Endothelial cell of hepatic sinusoid (primary cell): Measurements from ENCODE around the gene GALNT10.

ENCODE experiments used
- in situ Hi-C: cut with HindIII; loops from 2 replicates; pipeline ENCODE4 v1.10.0; 2017; ENCODE audit warnings: low sequenced_read_pairs

The GALNT10 gene

DNA sequence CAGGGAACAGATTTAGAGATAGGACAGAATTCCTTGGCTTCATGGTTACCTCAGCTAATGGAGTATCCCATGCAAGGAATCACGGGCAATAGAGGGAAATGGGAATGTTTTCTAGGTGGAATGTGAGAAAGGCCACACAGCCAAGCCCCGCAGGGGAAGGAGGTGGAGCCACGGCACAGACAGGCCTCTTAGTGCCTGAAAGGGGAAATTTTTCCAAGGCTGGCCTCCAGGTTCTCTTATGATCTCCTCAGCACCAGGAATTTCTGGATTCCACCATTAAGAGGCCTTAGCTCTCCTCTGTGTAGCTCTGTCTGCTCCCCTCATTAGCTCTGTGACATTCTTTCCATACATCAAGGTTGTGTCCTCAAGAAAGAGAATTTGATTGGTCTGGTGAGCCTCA, 124.7 kb downstream of the GALNT10 start:
- in situ Hi-C loops = no loop called here

DNA sequence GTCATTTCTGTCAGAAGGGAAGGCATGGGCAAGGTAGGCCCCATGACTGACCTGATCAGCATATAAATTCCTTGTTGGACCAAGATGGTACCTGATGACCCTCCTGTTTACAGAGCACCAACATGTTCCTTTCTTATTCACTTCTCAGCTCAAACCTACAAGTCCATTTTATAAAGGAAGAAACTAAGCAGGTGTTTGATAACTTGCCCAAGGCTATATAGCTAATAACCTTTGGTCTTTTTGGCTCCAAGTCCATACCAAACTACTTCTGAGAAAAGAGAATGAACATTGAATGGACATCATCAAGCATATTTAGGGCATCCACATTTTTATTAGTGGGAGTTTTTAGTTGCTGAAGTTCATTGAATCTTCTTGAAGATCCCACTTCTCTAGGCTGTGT, 125.2 kb downstream of the GALNT10 start:
- in situ Hi-C loops = no loop called here

DNA sequence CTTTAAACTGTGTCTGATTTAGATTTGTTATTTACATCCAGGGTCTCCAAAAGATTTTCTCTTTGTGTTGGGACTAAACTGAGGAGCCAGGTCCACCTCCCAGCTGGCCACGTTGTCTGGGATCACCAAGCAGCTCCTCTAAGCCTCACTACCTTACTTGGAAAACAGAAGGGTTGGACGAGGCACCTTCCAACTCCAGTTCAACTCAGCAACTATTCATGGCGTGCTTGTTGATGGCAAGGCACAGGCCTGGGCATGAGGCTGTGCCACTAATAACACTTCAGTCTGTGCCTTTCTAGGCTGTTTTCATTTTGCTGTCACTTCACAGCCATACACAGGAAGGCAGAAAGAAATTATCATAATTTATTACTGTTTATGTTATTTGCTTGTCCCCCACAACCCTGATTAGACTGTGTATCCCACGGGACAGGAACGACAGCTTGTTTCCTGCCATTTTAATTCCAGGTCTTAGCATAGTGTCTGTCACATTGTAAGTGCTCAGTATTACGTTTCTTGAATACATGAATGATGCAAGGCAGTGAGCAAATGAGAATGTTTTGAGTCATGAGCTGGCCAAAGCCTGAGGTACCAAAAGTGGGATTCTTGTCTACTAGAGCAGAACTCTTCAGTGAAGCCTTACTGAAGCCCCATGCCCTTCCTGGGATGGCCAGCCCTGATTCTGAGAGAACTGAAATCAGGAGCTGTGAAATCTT, 125.8 kb downstream of the GALNT10 start:
- in situ Hi-C loops = no loop called here

DNA sequence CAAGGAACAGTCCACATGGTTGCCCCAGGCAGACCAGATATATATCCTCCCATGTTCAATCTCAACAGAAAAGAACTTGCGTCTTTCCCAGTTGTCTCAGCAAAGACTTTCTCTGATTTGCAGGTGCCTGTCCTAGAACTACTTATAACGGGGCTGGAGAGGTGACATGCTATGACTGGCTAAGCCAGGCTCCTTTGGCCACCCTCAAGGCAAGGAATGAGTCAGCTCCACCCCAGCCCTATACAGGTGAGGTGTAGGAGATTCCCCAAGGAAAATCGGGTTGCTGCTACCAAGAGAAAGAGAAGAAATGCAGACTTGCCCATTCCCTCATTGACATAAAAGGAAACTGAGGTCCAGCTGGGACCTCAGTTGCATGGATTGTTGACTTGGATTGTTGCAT, 127.4 kb downstream of the GALNT10 start:
- in situ Hi-C loops = no loop called here

DNA sequence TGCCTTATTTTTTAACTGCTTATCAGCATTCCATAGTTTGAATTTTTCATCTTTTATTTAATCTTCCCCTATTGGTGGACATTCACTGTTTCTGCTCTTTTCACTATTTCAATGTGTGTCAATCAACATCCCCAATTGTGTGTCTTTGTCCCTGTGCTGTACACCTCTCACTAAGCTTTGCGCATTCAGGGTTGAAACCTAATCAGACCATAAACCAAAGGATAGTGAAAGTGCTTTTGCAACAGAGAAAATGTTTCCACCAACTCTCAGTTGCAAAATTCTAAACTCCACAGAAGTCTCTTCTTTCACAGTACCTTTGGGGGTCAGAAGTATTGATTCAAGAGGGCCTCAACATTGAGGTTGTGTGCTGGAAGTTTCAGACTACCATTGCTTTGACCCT, 128.2 kb downstream of the GALNT10 start:
- in situ Hi-C loops = no loop called here

DNA sequence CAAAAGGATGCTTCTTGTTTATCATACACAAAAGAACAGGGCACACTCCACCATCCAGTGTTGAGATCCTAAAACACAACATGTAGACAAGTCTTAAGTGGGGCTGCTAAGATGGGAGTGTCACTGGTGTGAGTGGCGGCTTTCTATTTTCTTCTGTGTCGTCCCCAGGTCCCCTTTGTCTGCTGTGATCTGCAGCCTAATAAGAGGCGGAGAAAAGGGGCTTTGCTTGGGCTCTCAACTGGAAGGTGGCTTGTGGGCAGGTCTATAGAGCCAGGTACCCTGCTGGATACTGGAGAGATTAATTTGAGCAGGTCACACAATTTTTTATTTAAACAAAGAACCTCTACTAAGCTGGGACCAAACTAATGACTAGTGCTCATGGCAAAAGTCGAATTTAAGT, 129.2 kb downstream of the GALNT10 start:
- in situ Hi-C loops = no loop called here

DNA sequence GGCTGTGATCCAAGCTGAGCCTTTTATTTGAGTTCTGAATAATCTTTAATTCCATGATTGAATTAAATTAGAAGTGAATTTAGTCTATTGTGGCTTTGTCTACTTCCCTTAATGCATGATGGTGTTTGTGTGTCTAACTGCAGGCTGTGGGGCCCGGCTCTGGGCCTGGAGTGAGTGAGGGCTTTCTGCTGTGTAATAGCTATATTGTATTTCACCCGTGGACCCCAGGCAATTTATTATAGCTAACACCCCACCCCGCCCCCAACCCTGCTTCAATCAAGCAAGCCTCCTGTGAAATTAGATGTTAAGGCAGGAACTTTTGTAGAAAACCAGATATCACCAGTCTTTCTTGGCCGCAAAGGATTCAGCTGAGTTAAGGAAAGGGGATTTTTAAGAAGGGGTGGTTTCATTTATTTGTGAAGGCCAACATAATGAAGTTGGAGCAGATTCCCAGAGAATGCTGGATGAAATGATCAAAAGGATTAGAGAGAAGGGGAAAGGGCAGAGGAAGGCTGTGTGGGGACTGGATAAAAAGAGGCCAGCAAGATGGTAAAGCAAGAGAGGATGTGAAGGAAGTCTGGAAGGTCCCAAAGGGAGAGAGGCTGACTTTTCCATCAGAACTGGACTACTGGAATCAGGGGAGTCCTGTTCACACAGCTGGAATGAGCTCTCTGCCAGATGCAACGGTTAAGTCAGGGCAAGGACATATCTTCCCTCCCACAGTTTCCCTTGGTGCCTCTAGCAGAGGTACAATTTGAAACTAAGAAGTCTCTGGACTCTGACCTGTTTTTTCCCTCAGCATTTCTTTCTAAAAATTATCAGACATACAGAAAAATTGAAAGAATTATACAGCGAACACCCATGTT, 129.9 kb downstream of the GALNT10 start:
- in situ Hi-C loops = no loop called here

DNA sequence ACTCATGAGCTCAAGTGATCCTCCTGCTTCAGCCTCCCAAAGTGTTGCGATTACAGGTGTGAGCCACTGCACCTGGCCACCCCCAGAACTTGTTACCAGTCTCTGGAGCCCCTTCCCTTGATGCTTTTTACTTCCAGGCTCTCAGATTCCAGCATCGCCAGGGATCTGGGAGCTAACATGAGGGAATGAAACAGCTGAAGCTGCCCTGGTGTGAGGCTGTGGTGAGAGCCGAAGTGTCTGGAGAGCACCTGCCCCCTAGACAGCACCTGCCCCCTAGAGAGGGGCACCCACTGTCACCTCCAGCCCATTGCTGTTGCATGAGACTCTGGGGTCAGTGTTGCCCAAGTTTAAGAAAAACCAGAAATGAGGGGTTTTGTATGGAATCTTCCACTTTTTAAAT, 131.0 kb downstream of the GALNT10 start:
- in situ Hi-C loops = no loop called here

DNA sequence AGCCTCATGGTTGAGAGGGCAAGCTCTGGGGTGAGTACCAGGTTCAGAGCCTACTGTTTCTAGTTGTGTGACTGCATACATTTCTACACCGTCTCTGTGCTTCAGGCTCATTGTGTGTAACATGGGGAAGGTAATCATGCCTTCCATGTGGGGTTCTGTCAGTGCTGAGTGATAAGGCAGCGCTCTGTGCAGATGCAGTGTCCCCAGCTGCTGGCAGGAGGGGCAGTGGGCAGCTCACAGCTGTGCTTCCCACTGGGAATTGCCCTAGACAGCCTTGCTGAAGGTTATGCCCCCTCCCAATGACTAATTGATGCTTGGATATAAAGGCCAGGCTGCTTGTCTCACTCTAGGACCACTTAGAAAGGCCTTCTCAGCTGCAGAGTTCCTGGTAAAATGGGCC, 133.5 kb downstream of the GALNT10 start:
- in situ Hi-C loops = no loop called here

DNA sequence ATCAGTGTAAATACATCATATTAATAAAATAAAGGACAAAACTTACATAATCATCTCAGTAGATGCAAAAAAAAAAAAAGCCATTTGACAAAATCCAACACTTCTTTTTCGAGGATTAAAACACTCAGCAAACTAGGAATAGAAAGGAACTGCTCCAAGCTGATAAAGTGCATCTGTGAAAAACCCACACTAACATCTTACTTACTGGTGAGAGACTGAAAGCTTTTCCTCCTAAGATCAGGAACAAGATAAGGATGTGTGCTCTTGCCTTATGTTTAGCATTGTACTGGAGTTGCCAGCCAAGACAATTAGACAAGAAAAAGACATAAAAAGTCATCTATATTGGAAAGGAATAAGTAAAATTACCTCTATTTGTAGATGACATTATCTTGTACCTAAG, 135.0 kb downstream of the GALNT10 start:
- in situ Hi-C loops = no loop called here

DNA sequence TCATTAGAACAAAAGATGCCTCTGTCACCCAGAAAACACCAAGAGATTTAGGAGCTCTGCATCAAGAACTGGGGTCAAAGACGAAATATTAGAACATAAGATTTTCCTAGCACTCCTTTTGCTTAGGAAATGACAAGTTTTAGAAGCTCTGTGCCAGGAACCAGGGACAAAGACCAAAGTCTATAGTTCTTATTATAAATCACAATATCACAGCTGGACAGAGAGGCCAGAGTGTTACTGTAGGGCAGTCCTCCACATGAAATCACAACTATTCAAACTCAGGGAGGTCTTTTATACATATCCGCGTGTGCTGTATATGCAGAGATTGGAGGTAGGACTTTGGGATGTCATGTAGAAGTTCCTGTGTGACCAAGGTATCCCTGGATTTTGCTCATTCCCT, 138.5 kb downstream of the GALNT10 start:
- in situ Hi-C loops = no loop called here

DNA sequence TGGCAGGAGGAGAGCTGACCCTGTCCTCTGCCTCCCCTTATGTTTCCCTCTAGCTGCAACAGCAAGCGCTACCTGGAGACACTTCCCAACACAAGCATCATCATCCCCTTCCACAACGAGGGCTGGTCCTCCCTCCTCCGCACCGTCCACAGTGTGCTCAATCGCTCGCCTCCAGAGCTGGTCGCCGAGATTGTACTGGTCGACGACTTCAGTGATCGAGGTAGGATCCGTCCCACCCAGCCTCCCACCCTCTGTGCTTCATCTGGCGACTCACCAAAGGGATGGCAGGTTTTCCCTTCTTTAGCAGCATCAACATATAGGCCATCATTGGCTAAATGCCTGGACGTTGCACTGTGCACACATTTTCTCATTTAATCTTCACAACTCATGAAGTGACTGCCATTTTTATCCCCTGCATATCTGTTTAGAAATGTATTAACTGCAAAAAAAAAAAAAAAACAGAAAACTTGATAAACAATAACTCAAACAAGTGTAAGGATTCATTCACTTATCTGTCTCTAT, 139.0 kb downstream of the GALNT10 start:
- in situ Hi-C loops = no loop called here

DNA sequence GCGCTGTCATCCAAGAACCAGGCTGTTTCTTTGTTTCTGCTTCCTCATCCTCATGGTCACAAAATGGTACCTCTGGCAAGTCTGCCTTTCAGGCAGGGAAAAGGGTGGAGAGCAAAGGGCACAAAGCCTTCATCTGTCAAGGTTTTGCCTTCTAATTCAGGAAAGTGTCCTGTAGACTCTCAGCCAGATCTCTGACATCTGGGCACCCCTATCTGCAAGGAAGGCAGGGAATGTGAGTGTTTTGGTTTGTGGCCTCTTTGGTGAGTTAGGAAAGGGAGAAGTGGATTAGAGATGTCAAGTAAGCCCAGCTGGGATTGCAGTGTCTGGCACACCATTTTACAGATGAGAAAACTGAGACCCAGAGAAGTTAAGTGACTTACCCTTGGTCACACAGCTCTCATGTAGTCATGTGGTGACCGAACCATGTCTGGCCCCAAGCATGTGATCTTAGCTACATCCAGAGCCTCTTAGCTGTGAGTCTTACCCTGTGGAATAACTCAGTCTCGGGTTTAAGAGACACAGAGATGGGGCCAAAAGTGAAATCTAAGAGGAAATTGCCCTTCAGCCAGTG, 139.6 kb downstream of the GALNT10 start:
- in situ Hi-C loops = no loop called here

DNA sequence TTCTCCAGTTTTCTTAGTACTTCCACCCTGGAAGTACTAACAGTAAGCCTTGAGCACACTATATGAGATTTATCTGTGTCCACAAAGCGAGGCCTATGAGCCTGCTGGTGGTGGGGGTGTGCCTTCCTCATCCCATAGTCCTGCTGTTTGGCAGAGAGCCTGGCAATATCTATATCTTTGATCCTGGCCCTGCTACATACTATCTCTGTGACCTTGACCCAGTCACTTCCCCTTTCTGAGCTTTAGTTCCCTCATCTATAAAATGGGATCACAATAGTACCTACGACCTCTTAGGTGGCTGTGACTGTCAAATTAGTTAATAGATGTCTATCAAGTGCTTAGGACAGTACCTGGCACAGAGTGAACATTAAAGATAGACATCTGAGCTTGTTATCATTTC, 140.7 kb downstream of the GALNT10 start:
- in situ Hi-C loops = no loop called here

DNA sequence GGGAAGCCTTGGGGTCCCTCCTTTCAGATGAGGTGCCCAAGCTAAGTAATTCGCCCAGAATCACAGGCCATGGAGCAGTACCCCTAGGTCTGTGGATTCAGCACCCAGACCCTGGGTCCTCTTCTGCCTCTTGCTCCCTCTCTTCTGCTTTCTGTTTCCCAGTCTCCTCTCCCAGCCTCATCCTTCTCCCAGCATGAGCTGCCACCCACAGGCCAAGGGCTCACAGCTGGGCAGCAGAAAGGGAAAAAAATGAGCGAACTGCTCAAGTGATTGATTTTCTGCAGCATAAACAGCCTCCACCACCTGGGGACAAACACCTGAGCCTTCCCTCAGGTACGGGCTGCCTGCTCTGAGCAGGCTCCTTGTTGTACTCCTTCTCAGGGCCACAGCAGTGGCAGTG, 141.4 kb downstream of the GALNT10 start:
- in situ Hi-C loops = no loop called here

DNA sequence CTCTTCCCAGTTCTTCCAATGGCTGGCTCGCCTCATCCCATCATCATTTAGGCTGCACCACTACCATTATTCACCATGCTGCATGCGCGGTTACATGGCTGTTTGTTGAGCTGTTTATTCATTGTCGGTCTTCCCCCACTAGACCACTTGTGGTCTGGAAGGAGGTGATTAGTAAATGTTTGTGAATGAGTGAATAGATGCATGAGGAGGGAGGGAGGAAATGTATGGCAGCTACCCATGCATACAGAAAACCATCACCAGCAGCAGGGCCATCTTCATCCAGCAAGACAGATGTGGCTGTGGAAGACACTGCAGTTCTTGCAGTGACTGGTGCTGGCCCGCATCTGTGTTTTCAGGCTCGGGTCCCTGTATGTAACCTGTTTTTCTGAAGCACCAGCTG, 141.9 kb downstream of the GALNT10 start:
- in situ Hi-C loops = no loop called here

DNA sequence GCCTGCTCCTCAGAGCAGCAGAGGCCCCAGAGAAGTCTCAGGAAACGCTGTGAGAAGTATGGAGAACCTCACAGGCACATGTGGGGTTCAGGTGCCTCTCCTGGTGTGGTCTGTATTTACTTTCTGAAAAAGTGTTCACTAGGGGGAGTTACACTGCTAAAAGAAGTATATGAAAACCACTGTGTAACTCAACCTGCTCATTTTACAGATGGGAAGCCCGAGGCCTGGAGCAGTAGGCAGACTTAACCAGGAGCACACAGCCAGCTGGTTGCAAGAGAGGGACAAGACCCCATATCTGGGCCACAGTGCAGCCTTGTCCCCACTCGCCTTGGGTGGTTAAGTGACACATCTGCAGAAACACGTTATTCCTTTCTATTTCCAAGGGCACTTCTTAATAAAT, 142.5 kb downstream of the GALNT10 start:
- in situ Hi-C loops = no loop called here

DNA sequence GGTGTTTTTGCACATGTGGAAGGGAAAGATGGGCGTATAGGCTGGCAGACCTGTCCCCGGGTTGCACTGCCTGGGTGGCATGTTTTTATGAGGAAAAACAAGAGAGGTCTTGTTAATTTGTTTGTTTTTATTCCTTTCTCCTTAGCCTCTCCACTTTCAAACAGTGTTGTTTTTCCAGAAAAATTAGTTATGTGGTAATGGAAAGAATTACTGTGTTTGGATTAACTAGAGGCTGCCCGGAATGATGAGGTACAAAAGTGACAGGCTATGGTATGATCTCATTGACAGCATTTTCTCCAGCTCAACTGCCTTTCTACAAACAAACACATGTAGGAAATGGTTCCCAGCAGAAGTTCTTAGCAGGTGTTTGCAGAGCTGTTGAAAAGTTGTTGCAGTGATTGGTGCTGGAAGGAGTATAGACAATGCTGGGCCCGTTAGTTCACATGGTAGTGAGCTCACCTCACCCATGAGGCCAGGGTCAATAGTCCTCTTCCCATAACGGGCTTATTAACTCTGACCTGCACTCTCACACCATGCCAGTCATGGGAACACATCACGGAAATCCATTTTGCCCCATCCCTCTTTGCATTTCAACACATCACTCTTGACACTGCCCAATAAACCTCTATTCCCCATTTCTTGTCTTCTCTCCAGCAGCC, 144.0 kb downstream of the GALNT10 start:
- in situ Hi-C loops = no loop called here

DNA sequence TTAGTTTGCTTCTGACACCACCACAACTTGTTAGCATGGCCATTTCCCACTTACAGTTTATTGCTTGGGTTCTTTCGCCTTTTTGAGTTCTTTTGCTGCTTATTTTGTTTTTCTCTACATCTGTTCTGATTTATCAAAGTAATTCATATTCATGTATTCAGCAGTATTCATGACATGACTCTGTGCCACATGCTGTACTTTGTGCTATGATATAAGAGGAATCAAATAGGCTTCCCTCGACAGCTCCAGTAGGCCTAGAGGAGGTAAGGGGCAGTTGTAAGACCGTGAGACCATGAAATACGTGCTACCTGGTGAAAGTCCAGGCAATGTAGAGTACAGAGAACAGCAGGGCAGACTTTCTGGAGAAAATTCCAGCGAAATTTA, 144.5 kb downstream of the GALNT10 start:
- in situ Hi-C loops = no loop called here

DNA sequence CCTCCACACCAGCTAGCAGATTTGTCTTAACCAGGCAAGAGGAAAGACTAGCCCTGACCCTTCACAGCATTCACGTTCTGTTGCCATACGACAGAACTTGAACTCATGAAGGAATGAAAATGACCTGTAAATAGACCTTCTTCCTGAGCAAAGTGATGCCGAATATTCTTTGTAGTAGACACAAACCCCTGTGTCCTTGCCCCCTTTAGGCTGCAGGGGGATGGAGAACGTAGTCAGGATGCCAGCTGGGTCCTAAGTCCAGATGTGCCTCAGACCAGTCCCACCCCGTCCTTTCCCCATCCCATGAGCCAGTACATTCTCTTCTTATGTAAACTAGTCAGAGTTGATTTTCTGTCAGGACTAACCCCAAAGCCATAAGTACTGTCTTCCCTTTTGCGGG, 151.1 kb downstream of the GALNT10 start:
- in situ Hi-C loops = no loop called here

DNA sequence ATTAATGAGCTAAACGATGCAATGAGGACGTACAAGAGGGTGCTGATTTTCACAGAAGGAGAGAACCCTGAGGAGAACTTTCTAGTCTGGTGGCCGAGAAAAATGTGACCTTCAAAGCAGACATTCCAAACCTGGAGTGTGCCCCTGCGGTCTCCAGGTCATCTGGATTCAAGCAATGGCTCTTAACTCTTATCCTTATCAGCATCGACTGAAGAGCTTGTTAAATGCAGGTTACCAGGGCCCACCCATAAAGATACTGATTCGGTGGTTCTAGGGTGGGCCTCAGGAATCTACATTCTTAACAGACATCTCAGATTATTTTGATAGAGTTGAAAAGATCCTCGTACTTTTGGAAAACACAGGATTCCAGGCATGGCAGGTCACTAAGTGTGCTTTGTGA, 151.7 kb downstream of the GALNT10 start:
- in situ Hi-C loops = no loop called here
